ENCODE results near the gene EPB42.

Gene EPB42

DNA sequence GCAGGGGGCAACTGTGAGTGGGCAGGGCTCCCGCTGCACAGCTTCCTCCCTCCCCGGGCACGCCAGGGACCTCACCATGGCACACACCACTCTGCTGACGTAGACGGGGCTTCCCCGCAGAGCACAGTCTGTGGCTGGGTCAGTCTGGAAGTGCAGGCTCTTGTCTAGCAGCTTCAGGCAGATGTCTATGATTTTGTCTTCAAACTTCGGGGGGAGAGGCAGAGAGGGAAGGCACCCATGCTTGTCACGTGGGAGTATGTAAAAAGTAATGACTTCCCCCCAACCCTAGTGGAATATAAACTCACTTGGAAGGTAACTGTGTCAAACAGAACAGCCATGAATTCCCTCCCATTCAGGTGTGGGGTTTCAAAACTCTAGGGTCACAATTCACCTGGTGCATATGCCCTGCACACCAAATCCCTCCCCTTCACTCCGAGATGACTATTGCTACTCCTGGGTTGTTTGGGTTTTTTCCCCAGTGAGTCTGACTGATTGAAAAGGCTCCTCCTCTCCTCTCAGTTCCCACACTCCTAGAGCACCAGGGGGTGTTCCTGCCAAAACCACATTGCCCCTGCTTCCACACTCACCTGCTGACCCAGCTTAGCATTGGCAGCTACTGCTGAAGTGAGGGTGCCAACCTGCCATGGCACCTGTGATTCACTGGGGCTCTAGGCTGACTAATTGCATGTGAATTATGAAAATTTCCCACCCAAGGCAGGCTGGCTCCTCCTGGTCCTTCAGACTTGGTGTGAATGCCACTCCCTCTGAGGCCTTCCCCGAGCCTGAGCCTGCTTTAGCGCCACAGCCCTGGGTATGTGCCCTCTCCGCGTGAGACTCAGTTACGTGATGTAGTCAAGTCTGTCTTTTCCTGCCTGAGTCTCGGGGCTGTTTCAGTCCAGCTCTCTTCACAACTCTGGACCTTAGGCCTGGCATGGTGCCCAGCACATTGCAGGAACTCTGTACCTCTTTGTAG lies 32.9 kb upstream of the EPB42 start:
- no peak overlapping the region for H3K27ac ChIP-seq
- peaks cover 26% of the 10 kb centered on the region for H3K27me3 ChIP-seq (replicated peaks)
- in situ Hi-C loops (cut with HindIII; ENCODE audit: low pct_ligation_motif_present, low sequenced_read_pairs), result no loop called here
- H3K4me3 ChIP-seq (ENCODE audit: low read depth, low read length), result no peak overlapping the region
- DNase-seq, result peak; percentile 36
- TF ChIP-seq, protein P1, sequence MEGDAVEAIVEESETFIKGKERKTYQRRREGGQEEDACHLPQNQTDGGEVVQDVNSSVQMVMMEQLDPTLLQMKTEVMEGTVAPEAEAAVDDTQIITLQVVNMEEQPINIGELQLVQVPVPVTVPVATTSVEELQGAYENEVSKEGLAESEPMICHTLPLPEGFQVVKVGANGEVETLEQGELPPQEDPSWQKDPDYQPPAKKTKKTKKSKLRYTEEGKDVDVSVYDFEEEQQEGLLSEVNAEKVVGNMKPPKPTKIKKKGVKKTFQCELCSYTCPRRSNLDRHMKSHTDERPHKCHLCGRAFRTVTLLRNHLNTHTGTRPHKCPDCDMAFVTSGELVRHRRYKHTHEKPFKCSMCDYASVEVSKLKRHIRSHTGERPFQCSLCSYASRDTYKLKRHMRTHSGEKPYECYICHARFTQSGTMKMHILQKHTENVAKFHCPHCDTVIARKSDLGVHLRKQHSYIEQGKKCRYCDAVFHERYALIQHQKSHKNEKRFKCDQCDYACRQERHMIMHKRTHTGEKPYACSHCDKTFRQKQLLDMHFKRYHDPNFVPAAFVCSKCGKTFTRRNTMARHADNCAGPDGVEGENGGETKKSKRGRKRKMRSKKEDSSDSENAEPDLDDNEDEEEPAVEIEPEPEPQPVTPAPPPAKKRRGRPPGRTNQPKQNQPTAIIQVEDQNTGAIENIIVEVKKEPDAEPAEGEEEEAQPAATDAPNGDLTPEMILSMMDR (IDR thresholded peaks at IDR 0.05; ENCODE audit: low read depth, low read length, missing control alignments), result no peak
- H3K36me3 ChIP-seq (replicated peaks), result no peaks in the 10 kb centered on the region

DNA sequence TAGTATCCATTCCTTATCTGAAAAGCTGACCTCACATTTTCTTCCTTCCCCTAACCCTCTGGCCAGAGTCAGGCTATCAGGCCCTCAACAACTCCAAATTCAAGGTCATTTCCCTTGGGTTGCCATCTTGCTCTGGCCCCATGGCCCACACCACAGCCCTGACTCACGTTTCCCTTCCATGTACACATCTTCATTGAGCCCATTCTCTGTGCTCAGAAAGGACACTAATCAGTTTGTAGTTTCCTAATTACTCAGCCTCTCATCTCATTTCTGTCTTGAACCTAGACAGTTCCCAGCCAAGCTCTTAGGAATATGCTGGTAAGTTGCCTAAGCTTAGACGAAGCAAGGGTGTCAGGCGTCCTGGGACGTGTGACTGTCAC lies 31.0 kb upstream of the EPB42 start:
- TF ChIP-seq, protein P1 (IDR thresholded peaks at IDR 0.05; ENCODE audit: low read depth, low read length, missing control alignments), result no peak
- Histone ChIP-seq H3K27ac (no peak overlapping the region), H3K4me3 (ENCODE audit: low read depth, low read length) (no peak overlapping the region), H3K27me3 (replicated peaks) (peaks cover 23% of the 10 kb centered on the region), H3K36me3 (replicated peaks) (no peaks in the 10 kb centered on the region)
- DNase-seq, result no peak
- in situ Hi-C loops (cut with HindIII; ENCODE audit: low pct_ligation_motif_present, low sequenced_read_pairs), result no loop called here

DNA sequence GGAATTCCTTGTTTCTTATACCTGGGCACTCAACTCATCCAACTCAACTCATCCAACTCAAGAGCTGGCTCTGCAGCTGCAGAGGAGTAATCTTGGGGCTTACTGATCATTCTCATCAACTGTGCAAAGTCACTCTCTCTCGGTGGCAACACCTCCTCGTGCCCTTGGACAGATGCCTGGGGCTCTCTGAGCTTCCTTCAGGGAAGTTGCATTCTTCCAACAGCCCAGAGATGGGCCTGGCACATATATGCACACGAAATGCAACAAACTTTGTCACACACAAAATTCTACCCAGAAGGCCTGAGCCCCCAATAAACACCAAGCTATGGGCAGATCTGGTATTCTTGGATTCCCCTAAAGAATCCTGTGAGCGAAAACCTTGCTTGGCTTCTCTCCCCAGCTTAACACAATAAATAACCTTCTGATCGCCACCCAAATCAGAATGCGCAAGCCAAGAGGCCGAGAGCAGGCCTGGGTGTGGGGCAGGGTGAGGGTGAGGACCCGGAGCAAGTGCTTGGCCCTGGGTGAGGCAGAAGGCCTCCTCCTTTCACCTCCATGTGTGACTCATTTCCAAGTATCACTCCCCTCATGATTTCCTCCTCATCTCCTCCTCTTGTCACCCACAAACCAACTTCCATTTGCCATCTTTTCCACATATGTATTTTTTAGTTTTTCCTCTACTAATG lies 30.5 kb upstream of the EPB42 start:
- Histone ChIP-seq H3K4me3 (ENCODE audit: low read depth, low read length) (no peak overlapping the region), H3K36me3 (replicated peaks) (no peaks in the 10 kb centered on the region), H3K27me3 (replicated peaks) (peaks cover 17% of the 10 kb centered on the region), H3K27ac (no peak overlapping the region)
- DNase-seq, result no peak
- in situ Hi-C loops (cut with HindIII; ENCODE audit: low pct_ligation_motif_present, low sequenced_read_pairs), result no loop called here
- TF ChIP-seq, protein P1 (IDR thresholded peaks at IDR 0.05; ENCODE audit: low read depth, low read length, missing control alignments), result no peak

DNA sequence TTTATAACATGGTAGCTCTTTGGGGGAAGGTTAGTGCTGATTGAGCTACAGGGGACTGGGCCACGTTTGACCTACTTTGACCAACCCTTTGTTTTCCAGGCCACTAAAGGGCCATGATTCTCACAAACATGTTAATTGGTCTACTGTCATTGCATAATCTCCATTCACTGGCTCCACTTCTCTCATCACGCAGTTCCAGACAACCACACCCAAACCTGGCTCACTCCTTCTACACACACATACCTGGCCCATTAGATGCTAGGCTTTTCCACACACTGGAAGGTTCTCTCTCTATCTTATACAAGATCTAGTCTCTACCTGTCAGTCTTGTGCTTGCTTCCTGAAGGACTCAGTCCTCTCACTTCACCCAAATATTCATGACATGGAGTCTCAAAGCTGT lies 30.0 kb upstream of the EPB42 start:
- Histone ChIP-seq H3K27ac (no peak overlapping the region), H3K4me3 (ENCODE audit: low read depth, low read length) (no peak overlapping the region), H3K27me3 (replicated peaks) (peaks cover 13% of the 10 kb centered on the region), H3K36me3 (replicated peaks) (no peaks in the 10 kb centered on the region)
- in situ Hi-C loops (cut with HindIII; ENCODE audit: low pct_ligation_motif_present, low sequenced_read_pairs), result no loop called here
- TF ChIP-seq, protein P1 (IDR thresholded peaks at IDR 0.05; ENCODE audit: low read depth, low read length, missing control alignments), result no peak
- DNase-seq, result no peak

DNA sequence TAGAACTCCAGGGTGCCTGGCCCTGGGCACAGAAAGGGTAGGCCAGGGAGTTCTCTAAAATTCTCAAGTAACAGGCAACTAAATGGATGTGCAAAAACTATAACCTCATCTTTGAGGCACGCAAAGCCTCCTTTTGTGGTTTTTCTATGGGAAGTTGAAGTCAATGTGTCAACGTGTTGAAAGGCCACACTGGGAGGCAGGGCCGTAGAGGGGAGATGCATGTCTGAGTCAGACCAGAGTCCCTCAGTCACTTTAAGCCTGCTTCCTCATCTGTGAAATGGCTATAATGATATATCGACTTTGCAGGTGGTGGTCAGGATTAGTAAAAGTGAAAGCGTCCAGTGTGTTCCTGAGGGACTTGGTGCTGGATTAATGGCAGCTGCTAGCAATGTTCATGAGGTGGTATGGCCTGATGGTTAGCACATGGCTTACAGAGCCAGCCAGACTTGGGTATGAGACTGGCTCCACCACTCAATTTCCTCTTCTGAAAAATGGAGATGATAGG lies 28.9 kb upstream of the EPB42 start:
- H3K36me3 ChIP-seq (replicated peaks), result no peaks in the 10 kb centered on the region
- TF ChIP-seq, protein P1 (IDR thresholded peaks at IDR 0.05; ENCODE audit: low read depth, low read length, missing control alignments), result no peak
- no peak overlapping the region for H3K4me3 ChIP-seq (ENCODE audit: low read depth, low read length)
- peaks cover 10% of the 10 kb centered on the region for H3K27me3 ChIP-seq (replicated peaks)
- in situ Hi-C loops (cut with HindIII; ENCODE audit: low pct_ligation_motif_present, low sequenced_read_pairs), result no loop called here
- peak overlapping the region; percentile 35 for H3K27ac ChIP-seq
- peak; percentile 87 for DNase-seq
